Measurements from ENCODE around the gene SLC44A2.

Gene SLC44A2

DNA sequence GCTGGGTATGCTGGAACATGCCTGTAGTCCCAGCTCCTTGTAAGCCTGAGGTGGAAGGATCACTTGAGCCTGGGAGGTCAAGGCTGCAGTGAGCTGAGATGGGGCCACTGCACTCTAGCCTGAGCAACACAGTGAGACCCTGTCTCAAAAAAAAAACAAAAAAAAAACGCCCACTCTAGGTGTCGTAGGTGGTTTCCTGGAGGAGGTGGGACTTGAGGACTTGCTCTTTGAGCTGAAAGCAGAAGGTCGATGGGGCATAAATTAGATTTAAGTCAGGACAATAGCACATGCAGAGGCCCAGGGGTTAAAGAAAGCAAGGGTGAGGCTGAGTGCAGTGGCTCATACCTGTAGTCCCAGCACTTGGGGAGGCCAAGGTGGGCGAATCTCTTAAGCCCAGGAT is 15.9 kb downstream of the SLC44A2 start:
- no peak overlapping the region for H3K4me3 ChIP-seq (ENCODE audit: low read length)
- DNase-seq (ENCODE audit: low read depth), result no peak
- TF ChIP-seq CTCF (conservative IDR thresholded peaks at IDR 0.05; ENCODE audit: low read depth, low read length), result no peak

DNA sequence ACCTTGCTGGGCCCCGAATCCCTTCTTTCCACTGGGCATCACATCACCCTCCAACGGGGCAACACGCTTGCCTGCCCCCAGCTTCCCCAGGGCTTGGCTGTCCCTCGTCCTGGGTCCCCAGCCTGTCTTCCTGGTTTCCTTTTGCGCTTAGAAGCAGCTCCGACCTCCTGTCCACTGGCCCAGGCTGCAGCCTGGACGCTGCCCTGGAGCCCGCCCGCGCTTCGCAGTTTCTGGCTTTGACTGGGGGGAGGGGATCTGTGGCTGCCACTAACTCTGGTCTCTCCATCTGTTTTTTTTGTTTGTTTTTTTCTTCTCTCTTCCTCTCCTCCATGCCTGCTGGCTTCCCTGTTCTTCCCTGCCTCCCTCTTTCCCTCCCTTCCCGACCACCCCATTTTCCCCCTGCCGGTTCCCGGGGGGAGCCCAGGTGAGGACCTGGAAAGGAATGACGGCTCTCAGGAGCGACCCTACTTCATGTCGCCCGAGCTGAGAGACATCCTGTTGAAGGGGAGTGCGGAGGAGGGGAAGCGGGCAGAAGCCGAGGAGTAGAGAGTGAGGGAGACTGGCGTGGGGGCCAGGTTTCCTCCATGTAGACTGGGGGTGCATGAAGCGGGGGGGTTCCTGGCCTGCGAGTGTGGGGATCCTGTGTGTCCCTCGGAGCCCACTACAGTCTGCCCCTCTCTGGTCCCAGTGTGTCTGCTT is 17.3 kb downstream of the SLC44A2 start:
- H3K4me3 ChIP-seq (ENCODE audit: low read length), result no peak overlapping the region
- no peak for TF ChIP-seq CTCF (conservative IDR thresholded peaks at IDR 0.05; ENCODE audit: low read depth, low read length)
- DNase-seq (ENCODE audit: low read depth), result no peak

DNA sequence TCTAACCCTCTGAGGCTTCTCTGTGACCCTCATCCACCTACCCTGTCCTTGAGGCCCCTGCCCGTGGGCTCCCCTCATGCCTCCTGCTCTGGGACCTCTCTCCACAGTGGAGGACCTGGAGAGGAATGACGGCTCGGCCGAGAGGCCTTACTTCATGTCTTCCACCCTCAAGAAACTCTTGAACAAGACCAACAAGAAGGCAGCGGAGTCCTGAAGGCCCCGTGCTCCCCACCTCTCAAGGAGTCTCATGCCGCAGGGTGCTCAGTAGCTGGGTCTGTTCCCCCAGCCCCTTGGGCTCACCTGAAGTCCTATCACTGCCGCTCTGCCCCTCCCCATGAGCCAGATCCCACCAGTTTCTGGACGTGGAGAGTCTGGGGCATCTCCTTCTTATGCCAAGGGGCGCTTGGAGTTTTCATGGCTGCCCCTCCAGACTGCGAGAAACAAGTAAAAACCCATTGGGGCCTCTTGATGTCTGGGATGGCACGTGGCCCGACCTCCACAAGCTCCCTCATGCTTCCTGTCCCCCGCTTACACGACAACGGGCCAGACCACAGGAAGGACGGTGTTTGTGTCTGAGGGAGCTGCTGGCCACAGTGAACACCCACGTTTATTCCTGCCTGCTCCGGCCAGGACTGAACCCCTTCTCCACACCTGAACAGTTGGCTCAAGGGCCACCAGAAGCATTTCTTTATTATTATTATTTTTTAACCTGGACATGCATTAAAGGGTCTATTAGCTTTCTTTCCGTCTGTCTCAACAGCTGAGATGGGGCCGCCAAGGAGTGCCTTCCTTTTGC is 18.0 kb downstream of the SLC44A2 start:
- TF ChIP-seq CTCF (conservative IDR thresholded peaks at IDR 0.05; ENCODE audit: low read depth, low read length), result no peak
- DNase-seq (ENCODE audit: low read depth), result no peak
- H3K4me3 ChIP-seq (ENCODE audit: low read length), result no peak overlapping the region

DNA sequence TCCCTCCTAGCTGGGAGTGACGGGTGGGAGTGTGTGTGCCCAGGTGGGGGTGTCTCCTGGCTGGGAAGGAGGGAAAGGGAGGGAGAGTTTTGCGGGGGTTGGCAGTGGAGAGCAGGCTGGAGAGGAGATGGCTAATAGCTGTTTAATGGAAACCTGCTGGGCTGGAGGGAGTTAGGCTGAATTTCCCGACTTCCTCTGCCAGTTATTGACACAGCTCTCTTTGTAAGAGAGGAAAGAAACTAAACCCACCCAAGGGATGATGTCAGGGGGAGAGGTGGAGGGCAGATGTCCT is 18.6 kb downstream of the SLC44A2 start:
- DNase-seq (ENCODE audit: low read depth), result no peak
- no peak for TF ChIP-seq CTCF (conservative IDR thresholded peaks at IDR 0.05; ENCODE audit: low read depth, low read length)
- H3K4me3 ChIP-seq (ENCODE audit: low read length), result no peak overlapping the region

- no peak for DNase-seq (ENCODE audit: low read depth)
- peak; percentile 88 for TF ChIP-seq CTCF (conservative IDR thresholded peaks at IDR 0.05; ENCODE audit: low read depth, low read length)
- H3K4me3 ChIP-seq (ENCODE audit: low read length), result no peak overlapping the region
Measured at GRCh38 chr19:10644260-10645007, 19.1 kb downstream of the SLC44A2 start.

DNA sequence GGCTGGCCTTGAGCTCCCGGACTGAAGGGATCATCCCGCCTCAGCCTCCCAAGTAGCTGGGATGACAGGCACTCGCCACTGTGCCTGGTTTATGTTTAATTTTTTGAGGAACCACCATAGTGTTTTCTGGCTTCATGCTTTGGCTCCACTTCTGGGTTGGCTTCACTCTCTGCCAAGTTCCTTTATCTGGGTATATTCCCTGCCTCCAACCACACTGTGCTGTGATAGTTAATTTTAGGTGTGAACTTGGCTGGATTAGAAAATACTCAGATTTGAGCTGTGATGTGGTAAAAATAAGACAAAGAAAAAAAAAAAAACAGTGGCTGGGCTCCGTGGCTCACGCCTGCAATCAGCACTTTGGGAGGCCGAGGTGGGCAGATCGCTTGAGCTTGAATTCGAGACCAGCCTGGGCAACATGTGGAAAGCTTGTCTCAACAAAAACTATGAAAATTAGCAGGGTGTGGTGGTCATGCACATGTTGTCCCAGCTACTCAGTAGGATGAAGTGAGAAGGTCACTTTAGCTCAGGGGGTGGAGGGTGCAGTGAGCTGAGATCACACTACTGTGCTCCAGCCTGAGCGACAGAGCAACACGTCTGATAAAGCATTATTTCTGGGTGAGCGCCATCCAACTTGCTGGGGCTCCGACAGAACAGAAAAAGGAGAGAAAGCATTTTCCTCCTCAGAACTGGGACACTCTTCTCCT is 21.3 kb downstream of the SLC44A2 start:
- no peak for TF ChIP-seq CTCF (conservative IDR thresholded peaks at IDR 0.05; ENCODE audit: low read depth, low read length)
- DNase-seq (ENCODE audit: low read depth), result no peak
- H3K4me3 ChIP-seq (ENCODE audit: low read length), result no peak overlapping the region
